Stimulated activated CD4-positive, alpha-beta T cell treated with anti-CD3 and anti-CD28 coated beads, Interleukin-4, amount 100 ng/mL, for 24 hours (primary cell): ENCODE measurements around the gene ZNF787.

Source experiments
- DNase-seq: peaks from one replicate; pipeline ENCODE4 v3.0.0-alpha.2; 2020

The ZNF787 gene

DNA sequence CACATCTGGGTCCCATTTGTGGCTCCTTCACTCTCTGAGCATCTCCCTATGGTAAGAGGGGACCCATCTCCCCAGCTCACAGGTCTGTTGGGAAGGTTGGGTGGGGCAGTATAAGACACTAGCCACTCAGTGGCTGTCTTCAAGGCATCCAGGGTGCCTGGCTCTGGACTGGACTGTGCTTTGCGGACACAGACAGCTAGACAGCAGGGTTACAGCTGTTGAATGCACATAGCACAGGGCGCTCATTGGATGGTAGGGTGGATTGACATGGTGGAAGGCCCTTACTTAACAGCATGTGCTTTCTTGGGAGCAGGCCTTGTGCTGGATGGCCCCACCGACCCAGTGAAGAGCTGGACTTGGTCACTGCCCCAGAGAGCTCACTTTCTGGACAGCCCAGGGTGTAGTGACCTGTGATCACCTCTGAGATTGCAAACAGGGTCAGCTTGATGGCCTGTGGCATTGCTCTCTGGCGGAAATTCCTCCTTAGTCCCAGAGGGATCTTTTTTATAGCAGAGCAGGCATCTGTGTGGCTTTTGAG is 21.9 kb upstream of the ZNF787 start:
- no peak for DNase-seq

- no peak for DNase-seq
These were observed 21.1 kb upstream of the ZNF787 start for GRCh38 chr19:56142087-56142787.

DNA sequence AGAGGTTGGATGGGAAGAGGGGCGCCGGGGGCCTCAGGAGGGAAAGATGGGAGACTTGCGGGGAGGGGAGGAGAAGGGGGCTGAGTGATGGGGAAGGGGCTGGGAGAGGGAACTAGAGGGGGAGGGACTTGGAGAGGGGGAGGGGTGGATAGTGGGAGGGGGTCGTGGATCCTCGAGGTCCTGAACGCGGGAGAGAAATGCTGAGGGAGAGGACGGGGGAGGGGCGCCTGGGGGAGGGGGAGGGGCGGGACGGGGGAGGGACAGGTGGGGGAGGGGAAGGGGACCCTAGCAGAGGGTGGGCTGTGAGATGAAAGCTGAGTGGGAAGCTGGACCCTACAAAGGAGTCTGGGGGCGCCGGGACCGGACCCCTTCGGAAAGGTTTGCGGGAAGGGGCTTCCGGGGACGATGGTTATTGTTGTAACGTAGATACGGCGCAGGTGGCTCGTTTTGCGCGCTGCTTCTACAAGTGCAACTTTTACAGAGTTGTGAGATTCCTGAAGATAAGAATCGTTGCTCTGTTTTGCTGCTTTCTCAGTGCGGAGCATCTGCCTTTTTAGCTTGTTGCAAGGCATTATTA is 20.4 kb upstream of the ZNF787 start:
- DNase-seq, result peak; percentile 17

- DNase-seq, result peak; percentile 100
These were observed 19.7 kb upstream of the ZNF787 start, which contains the start of gene ZNF444 for GRCh38 chr19:56140583-56141416. TSS of gene ZNF444 (plus strand) at chr19:56141287. CDS start at chr19:56146912, 5,625 bp downstream.

DNA sequence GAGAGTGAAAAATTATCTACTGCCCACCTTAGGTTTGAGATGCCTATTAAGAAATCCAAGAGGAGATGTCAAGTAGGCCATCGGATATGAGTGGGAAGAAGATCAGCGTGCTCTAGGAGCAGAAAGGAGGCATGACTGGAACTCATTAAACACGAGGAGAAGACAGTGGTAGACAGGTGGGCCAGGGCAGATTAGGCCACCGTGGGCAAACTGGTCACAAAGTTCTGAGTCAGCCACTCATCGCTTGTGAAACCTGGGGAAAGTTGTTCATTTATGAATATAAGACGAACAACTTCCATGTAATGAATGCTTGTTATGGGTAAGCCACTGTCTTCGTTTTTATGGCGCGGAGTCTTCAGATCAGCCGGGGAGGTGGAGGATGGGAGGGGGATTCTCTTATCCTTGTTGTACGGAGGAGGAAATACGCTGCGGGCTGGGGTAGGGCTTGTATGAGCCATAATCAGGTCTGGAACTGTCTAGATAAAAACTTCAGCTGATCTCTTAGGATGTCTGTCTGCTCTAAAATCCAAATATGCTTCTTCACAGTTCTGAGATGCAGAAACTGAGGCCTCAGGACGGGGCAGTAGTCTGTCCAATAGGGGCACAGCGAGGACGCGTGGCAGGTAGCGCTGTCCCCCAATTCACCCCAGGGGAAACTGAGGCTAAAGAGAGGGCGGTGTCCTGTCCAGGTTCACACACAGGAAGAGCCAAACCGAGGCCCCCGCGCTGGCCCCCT is 18.9 kb upstream of the ZNF787 start:
- no peak for DNase-seq

- DNase-seq, result no peak
These were observed 17.0 kb upstream of the ZNF787 start for GRCh38 chr19:56138069-56138468.

DNA sequence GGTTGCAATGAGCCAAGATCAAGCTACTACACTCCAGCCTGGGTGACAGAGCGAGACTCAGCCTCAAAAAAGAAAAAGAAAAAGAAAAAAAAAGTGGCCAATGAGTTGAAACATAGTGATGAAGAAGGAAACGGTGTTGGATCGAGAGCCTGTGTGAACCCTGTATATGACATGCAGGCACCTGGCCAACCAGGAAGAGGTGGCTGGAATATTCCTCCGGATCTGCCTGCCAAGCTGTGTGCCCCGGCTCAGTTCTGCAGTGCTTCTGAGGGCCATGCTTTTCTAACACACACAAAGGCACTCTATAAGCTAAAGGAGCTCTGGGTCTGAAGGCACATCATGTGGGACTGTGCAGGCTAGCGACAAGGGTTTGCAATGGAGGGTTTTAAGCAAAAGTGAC is 16.3 kb upstream of the ZNF787 start:
- no peak for DNase-seq

DNA sequence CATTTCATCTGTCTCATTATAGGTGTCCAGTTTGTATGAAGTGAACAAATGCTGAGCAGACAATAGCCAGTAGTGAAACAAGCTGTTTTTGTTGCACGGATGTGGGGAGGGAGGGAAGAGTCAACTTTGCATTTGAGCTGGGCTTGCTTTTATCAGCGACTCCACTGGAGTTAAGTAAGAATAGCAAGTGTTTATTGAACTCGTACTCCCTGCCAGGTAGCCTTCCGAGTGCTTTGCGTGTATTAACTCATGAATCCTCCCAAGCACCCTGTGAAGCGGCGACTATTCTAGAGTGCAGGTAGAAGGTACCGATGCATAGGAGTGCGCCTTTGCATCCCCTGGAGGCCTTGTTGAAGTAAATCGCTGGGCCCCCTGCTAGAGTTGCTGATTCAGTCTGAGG is 15.3 kb upstream of the ZNF787 start:
- DNase-seq, result no peak

- DNase-seq, result no peak
These were observed 13.5 kb upstream of the ZNF787 start for GRCh38 chr19:56134654-56134921.

DNA sequence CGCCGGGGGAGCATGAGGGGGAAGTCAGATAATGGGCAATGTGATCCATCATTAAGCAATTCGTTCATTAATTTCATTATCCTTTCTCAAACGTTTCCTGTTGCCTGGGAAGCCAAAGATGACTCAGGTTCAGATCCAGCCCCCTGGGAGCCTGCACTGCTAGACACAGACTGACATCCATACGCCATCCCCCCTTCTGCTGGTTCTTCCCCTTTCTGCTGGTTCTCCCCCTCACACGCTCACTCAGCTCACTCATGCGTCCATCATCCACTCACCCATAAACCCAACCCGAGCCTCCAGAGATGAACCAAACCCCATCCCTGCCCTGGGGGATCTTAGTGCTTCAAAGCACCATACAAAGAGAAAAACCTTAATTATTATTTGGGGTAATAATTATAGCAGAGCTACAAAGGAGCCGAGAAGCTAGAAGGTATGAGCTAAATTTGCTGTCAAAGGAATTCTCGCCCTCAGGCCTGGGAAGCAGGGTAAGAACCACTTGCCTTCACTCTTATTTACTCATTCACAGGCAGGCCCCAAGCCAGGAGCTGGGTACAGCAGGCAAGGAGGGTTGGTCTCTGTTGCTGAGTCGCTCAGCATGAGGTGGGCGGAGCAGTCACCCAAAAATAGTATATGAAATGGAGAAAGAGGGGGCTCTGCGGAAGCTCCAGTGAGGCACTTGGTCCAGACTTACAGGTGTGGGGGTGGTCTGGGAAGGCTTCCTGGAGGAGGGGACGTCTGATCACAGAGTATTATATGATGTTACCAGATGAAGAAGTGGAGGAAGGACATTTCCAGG is 13.0 kb upstream of the ZNF787 start:
- DNase-seq, result no peak

DNA sequence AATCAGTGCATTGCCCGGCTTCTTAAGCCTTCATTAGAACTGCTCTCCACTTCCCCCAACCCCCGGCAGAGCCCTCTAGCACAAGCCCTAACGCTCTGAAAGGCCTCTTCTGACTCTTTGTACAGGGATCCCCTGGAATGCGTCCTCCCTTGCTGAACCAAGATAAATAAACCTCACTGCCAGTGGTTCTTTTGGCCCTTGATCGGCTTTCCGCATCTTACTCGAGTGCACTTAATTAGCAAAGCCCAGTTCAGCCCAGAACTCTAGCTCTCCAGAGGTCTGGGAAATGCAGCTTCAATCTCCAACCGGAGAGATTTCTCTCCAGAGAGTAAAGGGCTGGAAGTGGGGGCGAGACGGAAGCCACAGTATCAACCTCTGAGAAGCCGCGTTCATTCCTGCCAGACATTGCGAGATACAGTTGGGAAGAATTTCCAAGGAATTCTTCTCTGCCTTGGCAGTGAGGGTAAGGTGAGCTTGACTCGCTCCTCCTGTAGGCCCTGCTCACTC is 11.3 kb upstream of the ZNF787 start:
- no peak for DNase-seq

DNA sequence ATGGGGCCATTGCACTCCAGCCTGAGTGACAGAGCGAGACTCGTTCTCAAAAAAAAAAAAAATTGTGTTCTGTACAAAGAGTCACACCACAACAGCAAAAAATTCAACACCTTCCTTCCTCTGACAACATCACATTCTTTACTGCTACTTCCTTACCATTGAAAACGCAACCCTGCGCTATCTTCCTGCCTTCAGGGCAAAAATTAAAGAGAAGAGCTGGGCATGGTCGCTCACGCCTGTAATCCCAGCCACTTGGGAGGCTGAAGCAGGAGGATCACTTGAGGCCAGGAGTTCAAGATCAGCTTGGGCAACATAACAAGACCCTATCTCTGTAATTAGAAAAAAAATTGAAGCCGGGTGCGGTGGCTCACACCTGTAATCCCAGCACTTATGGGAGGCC is 10.6 kb upstream of the ZNF787 start:
- no peak for DNase-seq

- no peak for DNase-seq
These were observed 8.9 kb upstream of the ZNF787 start for GRCh38 chr19:56130006-56130405.

DNA sequence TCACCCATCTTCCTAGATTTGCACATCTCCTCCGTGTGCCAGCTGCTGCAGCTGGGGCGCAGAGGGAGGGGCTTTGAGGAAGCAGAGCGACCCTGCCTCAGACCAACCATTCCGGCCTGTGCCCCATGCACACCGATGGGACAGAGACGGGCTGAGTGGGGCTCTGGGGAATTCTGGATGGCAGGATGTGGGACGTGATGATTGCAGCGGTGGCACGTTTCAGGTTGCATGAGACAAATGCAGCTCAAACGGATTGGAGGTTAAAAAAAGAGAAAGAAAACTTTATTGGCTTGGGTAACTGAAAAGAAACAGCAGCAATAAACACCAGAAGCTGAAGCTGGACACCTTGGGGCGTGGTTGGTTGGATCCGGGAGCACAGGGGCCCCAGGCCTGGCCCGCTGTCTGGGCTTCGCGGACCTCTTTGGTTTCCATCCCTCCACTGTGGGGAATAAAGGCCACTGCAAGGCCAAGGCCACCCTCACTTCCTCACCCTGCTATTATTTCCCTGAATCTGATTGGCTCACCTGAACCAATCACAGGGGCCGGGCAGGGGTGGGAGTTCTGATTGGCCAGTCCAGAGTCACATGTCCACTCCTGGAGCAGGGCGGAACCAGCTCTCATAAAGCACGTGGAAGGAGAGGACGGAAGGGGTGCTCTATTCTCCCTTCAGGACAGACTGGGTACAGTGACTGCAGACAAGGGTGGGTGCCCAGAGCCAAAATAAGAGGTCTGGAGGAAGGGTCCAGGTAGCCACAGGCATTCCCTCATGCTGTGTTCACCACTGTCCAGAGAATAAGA is 6.1 kb upstream of the ZNF787 start:
- no peak for DNase-seq

DNA sequence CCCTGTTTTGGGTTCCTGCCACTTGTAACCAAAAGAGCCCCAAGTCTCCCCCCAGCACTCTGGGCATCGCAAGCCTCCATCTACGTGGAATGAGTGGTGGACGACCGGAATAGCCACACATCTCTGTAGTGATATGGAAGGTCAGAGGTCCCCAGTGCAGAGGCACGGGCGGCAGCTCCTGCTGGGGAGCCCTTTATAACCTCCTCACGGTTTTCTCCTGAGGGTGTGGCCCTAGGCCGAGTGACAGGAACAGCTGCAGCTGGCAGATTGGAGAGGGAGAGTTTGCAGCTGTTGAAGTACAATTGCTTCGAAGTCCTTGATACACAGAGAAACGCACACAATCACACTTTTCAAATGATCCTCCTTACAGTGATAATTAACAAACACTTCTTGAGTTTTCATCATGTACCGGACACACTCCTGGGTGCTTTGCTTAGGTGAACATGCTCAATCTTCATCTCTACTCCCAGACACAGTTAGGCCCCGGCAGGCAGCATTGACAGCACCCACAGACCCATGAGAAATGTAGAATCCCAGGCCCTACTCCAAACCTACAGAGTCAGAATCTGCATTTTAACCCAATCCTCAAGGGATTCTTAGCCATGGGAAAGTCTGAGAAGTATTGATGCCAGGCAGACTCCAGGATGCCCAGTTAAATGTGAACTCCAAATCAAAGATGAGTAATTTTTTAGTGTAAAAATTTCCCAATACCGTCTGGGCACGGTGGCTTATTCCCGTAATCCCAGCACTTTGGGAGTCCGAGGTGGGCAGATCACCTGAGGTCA is 4.9 kb upstream of the ZNF787 start:
- DNase-seq, result no peak

- no peak for DNase-seq
These were observed 3.5 kb upstream of the ZNF787 start for GRCh38 chr19:56124578-56124977.

DNA sequence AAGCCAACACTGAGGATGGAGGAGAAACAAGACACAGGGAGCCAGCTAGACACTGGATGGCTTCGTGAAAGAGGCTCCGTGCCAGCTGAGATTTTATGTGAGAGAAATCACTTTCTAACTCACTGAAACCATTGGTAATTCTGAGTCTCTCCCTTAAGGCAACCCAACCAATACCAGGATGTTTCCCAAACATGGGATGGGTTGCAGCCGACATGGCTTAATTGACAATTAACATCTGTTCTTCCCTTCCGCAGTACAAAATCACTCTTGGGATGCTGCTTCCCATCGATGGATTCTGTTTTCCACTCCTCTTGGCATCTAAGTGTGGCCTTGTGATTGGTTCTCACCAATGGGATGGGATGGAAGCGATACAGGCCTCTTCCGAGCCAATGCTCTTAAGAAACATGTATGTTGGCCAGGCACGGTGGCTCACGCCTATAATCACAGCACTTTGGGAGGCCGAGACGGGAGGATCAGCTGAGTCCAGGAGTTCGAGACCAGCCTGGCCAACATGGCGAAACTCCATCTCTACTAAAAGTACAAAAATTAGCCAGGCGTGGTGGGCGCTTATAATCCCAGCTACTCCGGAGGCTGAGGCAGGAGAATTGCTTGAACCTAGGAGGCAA is 2.3 kb upstream of the ZNF787 start:
- DNase-seq, result no peak

DNA sequence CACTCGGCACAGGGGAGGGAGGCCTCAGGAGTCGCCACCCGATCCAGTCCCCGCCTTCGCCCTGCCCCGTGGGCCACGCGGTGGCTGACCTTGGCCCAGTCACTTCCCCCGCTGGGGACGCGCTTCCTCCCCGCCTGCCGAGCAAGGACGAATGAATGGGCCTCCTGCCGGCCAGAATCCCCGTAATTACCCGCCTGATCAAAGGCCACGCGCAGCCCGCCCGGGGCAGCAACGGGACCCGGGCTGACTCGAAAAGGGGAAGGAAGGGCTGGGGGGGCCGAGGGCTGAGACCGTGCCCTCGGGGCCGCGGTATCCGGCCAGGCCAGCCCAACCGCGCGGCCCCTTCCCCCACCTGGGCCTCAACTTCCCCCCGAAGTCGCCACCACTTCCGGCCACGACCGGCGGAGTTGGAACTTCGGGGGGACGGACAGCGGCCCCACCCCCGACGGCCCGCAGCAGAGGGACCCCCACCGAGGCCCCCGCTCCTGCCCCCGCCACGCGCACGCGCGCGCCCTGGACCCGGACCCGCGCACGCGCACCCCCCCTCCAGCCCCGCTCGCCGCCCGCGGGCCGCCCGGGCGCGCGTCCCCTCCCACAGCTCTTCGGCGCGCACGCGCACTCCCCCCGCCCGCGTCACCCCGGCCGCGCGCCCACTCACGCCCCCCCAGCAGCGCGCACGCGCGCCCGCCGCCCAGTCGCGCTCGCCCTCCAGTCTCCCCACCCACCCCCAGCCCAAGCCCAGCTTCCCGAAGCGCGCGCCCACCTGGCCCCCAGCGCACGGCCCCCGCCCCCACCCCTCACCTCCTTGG is 520 bp downstream of the ZNF787 start:
- peak; percentile 80 for DNase-seq

- no peak for DNase-seq
These were observed 1.1 kb downstream of the ZNF787 start for GRCh38 chr19:56120002-56120370.
